Type B pancreatic cell (in vitro differentiated cells): Measurements from ENCODE around the gene RAD51B. TPM values are rescaled to one million over a fixed set of nuclear protein-coding genes. Genes with fewer than 3 reads are reported as not detected.

ENCODE experiments used
- DNase-seq: peaks from one replicate; pipeline ENCODE4 v3.0.0; 2021; ENCODE audit warnings: mixed read lengths; ENCODE audit not compliant: unreplicated experiment; ENCODE audit errors: extremely low spot score
- H3K27ac Mint-ChIP-seq: 2 replicates; pipeline ENCODE4 v1.8.0; 2021; ENCODE audit warnings: mild to moderate bottlenecking, mixed read lengths
- H3K27me3 Mint-ChIP-seq: 2 replicates; pipeline ENCODE4 v1.8.0; 2021; ENCODE audit warnings: mixed read lengths
- H3K36me3 Mint-ChIP-seq: 2 replicates; pipeline ENCODE4 v1.8.0; 2021; ENCODE audit warnings: mixed read lengths
- H3K4me1 Mint-ChIP-seq: one replicate; pipeline ENCODE4 v1.8.0; 2021; ENCODE audit warnings: mixed read lengths; ENCODE audit not compliant: unreplicated experiment
- H3K4me3 Mint-ChIP-seq: 2 replicates; pipeline ENCODE4 v1.8.0; 2021; ENCODE audit warnings: mild to moderate bottlenecking, mixed read lengths
- H3K9me3 Mint-ChIP-seq: 2 replicates; pipeline ENCODE4 v1.8.0; 2021; ENCODE audit warnings: mixed read lengths
- CTCF ChIP-seq: fragments of 200-600 bp; sonication (generic); conservative IDR thresholded peaks from 2 replicates; pipeline ENCODE4 v1.5.0; 2021; ENCODE audit warnings: antibody characterized with exemption, mild to moderate bottlenecking
- total RNA-seq: library from RNA; stranded (reverse); gene quantifications from 2 replicates; pipeline ENCODE4 v1.2.1, GENCODE V29; 2021; ENCODE audit warnings: low replicate concordance

RAD51B gene
- total RNA-seq, 1 donor from 2014 or later, result 27.3 TPM

DNA sequence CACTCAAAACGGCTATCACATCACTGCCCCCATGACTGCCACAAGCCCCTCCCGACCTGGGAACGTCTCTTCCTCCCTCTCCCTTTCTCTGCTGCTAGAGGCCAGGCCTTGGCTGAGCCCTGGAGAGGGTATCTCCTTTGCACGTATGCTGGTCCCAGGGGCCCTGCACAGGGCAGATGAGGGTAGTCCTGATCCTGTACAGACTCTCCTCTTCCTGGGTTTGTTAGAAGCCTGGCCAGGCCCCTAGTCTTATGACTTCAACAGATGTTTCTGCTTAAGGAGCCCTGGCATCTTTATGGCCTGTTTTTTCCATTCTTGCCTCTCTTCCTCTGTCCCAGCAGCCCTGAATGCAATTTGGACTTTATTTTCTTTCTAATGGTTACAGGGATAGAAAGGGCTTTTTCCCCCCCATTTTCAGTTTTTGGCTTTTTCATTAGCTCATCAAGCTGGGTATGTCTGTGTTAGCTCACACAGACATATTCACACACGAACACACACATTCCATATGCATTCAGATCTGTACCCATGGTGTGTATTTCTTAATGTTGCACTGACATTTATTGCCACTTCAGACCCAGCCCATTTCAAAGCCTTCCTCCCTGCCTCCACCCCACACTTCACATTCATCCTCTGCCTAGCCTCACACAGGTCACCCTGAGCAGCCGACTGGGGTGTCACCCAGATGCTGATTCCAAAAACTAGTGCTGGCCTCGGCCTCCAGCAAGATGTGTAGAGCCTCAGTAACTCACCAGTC is 770.0 kb downstream of the RAD51B start:
- DNase-seq, result no peak
- no peak for TF ChIP-seq CTCF
- Mint-ChIP-seq H3K27ac (peak overlapping the region; percentile 92), H3K27me3 (no peaks in the 10 kb centered on the region), H3K9me3 (peaks cover 9% of the 10 kb centered on the region), H3K36me3 (peaks cover 10% of the 10 kb centered on the region), H3K4me1 (peaks cover 81% of the 10 kb centered on the region), H3K4me3 (peak overlapping the region; percentile 64)

DNA sequence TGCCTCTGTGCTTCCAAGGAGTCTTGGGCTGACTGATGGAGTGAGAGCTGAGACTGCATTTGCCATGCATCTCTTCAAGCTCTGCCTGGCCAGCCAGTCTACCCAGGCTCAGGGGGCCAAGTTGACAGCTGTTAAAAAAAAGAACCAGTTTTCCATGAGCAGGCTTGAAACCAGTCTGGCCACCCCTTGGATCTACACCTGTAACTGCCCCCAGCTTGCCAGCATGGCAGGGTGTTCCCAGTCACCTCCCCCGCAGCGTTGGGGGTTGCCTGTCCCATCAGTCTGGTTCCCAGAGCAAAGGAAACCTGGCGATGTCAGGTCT is 770.6 kb downstream of the RAD51B start:
- Mint-ChIP-seq H3K4me3 (peak overlapping the region; percentile 64), H3K27me3 (no peaks in the 10 kb centered on the region), H3K4me1 (peaks cover 82% of the 10 kb centered on the region), H3K36me3 (peaks cover 8% of the 10 kb centered on the region), H3K9me3 (peaks cover 7% of the 10 kb centered on the region), H3K27ac (peak overlapping the region; percentile 92)
- TF ChIP-seq CTCF, result no peak
- no peak for DNase-seq

DNA sequence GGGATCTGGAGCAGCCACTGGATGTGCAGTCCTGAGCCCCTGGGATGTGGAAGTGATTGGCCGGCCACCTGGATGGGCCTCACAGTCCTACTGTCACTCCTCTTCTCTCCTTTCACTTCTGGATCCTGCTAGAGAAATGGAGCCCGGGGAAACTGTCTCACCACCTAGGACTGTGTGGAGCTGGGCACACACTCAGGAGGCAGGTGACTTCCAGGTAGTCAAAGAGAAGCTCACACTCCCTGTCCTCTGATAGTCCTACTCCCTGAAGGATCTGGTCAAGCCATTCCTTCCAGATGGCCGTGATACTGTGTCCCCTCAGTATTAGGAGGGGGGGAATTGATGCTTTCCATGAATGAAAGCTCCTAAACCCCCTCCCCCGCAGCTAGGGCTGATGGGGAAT is 772.2 kb downstream of the RAD51B start:
- H3K27me3 Mint-ChIP-seq, result no peaks in the 10 kb centered on the region
- peaks cover 7% of the 10 kb centered on the region for H3K9me3 Mint-ChIP-seq
- H3K36me3 Mint-ChIP-seq, result peaks cover 8% of the 10 kb centered on the region
- no peak for DNase-seq
- no peak for TF ChIP-seq CTCF
- H3K4me3 Mint-ChIP-seq, result no peak overlapping the region
- peaks cover 76% of the 10 kb centered on the region for H3K4me1 Mint-ChIP-seq
- no peak overlapping the region for H3K27ac Mint-ChIP-seq

- TF ChIP-seq CTCF, result no peak
- H3K9me3 Mint-ChIP-seq, result peaks cover 7% of the 10 kb centered on the region
- no peaks in the 10 kb centered on the region for H3K27me3 Mint-ChIP-seq
- peak overlapping the region; percentile 33 for H3K4me3 Mint-ChIP-seq
- H3K27ac Mint-ChIP-seq, result peak overlapping the region; percentile 87
- peaks cover 9% of the 10 kb centered on the region for H3K36me3 Mint-ChIP-seq
- H3K4me1 Mint-ChIP-seq, result peaks cover 71% of the 10 kb centered on the region
- no peak for DNase-seq
These were observed 773.5 kb downstream of the RAD51B start for GRCh38 chr14:68592948-68593556.

GRCh38 chr14:68593806-68594536 is 774.4 kb downstream of the RAD51B start:
- peaks cover 71% of the 10 kb centered on the region for H3K4me1 Mint-ChIP-seq
- H3K4me3 Mint-ChIP-seq, result peak overlapping the region; percentile 67
- H3K36me3 Mint-ChIP-seq, result peaks cover 16% of the 10 kb centered on the region
- no peaks in the 10 kb centered on the region for H3K27me3 Mint-ChIP-seq
- no peak for TF ChIP-seq CTCF
- peak overlapping the region; percentile 87 for H3K27ac Mint-ChIP-seq
- H3K9me3 Mint-ChIP-seq, result peaks cover 7% of the 10 kb centered on the region
- no peak for DNase-seq
